ENCODE data around the gene MRPL2.

- TF ChIP-seq BACH1 (IDR thresholded peaks at IDR 0.05; ENCODE audit: low read length), result no peak
- TF ChIP-seq POLR2AphosphoS5 (IDR thresholded peaks at IDR 0.05; ENCODE audit: low read depth, low read length), result no peak
- TF ChIP-seq CTCF (IDR thresholded peaks at IDR 0.05; ENCODE audit: control extremely low read depth in 1 of 3, insufficient read depth in 1 of 3, low read depth in 1 of 3, low read length in 3 of 3), result no peak
Observed at GRCh38 chr6:43007126-43007525, 52.1 kb downstream of the MRPL2 start.
